Calu3 (cell line): Measurements from ENCODE around the gene TCF4. TPM values are rescaled to one million over a fixed set of nuclear protein-coding genes. Genes with fewer than 3 reads are reported as not detected.

Experiments used
- BruUV-seq: library from RNA; stranded (reverse); fragments of 400-500 nt; replicated peaks from 2 replicates; lab custom pipeline; 2021; lab: Mats Ljungman, UMichigan
- CTCF ChIA-PET: fragments of 300-600 bp; sonication (Branson Sonifier 250); formaldehyde crosslinking; loops from one replicate; lab custom pipeline; 2022; ENCODE audit warnings: antibody characterized with exemption; lab: Charles Lee
- DNase-seq: peaks from one replicate; pipeline ENCODE4 v3.0.0; 2022
- H3K27ac Mint-ChIP-seq: one replicate; pipeline ENCODE4 v1.8.0; 2022; ENCODE audit warnings: mixed read lengths; ENCODE audit not compliant: unreplicated experiment
- H3K27me3 Mint-ChIP-seq: one replicate; pipeline ENCODE4 v1.8.0; 2022; ENCODE audit warnings: mixed read lengths; ENCODE audit not compliant: unreplicated experiment
- H3K36me3 Mint-ChIP-seq: one replicate; pipeline ENCODE4 v1.8.0; 2022; ENCODE audit warnings: mild to moderate bottlenecking, moderate library complexity, mixed read lengths; ENCODE audit not compliant: insufficient read depth, unreplicated experiment
- H3K4me1 Mint-ChIP-seq: one replicate; pipeline ENCODE4 v1.8.0; 2022; ENCODE audit warnings: mild to moderate bottlenecking, low read depth, mixed read lengths; ENCODE audit not compliant: unreplicated experiment
- H3K4me3 Mint-ChIP-seq: one replicate; pipeline ENCODE4 v1.8.0; 2022; ENCODE audit warnings: mild to moderate bottlenecking, low read depth, moderate library complexity, mixed read lengths; ENCODE audit not compliant: unreplicated experiment
- H3K9me3 Mint-ChIP-seq: one replicate; pipeline ENCODE4 v1.8.0; 2022; ENCODE audit warnings: low read depth, mixed read lengths; ENCODE audit not compliant: unreplicated experiment
- intact Hi-C: fragments of 100-400 bp; cut with micrococcal nuclease; formaldehyde crosslinking; loops from one replicate; pipeline ENCODE4 v1.10.0; 2022; ENCODE audit not compliant: unreplicated experiment
- total RNA-seq: library from RNA; stranded (reverse); gene quantifications from 2 replicates; pipeline ENCODE4 v1.2.3, GENCODE V29; 2022
- TF ChIP-seq, protein P1 (sequence below): fragments of 200-600 bp; IDR thresholded peaks from one replicate; pipeline ENCODE4 v1.8.0; 2022; ENCODE audit warnings: antibody characterized with exemption; ENCODE audit not compliant: unreplicated experiment

TCF4 gene
- total RNA-seq, 1 experiment from 2014 or later = 0.21 TPM

DNA sequence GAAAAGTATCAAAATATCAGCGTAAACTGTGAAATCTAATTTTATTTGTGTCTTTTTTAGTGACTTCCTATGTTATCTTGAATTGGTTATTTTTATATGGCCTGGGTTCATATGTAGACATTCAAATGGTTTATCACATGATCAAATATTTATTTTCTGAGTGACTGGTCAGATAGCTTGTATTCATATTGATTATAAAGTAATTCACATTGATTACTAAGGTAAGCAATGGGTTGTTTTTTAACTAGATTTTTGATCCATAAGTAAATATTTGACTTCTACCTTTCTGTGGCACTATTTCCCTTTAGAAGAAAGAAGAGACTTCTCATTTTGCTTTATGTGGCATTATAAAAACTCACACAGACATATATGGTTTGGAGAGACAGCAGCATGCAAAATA is 260.5 kb downstream of the TCF4 start:
- Mint-ChIP-seq H3K36me3 (no peaks in the 10 kb centered on the region), H3K9me3 (no peaks in the 10 kb centered on the region), H3K4me3 (no peak overlapping the region), H3K27ac (no peak overlapping the region), H3K4me1 (no peaks in the 10 kb centered on the region), H3K27me3 (no peaks in the 10 kb centered on the region)
- no TSS peak for BruUV-seq
- intact Hi-C loops = loop anchor here (10.0 kb wide), 1 partner anchor 93 kb away; no protein-coding TSS in a partner anchor
- TF ChIP-seq, protein P1, sequence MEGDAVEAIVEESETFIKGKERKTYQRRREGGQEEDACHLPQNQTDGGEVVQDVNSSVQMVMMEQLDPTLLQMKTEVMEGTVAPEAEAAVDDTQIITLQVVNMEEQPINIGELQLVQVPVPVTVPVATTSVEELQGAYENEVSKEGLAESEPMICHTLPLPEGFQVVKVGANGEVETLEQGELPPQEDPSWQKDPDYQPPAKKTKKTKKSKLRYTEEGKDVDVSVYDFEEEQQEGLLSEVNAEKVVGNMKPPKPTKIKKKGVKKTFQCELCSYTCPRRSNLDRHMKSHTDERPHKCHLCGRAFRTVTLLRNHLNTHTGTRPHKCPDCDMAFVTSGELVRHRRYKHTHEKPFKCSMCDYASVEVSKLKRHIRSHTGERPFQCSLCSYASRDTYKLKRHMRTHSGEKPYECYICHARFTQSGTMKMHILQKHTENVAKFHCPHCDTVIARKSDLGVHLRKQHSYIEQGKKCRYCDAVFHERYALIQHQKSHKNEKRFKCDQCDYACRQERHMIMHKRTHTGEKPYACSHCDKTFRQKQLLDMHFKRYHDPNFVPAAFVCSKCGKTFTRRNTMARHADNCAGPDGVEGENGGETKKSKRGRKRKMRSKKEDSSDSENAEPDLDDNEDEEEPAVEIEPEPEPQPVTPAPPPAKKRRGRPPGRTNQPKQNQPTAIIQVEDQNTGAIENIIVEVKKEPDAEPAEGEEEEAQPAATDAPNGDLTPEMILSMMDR = no peak
- CTCF ChIA-PET = no interaction called here
- DNase-seq = no peak

DNA sequence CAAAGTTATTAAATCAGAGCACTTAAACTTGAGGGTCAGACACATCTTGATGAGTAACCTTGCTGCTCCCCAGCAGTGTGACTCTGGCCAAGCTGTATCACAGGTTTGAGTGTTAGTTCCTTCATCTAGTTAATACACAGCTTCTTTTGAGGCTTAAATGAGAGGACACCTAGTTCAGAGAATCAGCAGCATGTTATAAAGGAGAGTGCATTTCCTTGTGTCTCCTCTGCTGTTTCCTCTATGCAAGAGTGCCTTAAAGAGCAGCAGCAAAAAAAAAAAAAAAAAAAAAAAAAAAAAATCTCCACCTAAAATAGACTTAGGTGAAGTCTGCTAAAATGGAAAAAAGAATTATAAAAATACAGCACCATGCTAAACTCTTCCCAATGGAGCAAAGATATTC is 261.9 kb downstream of the TCF4 start:
- intact Hi-C loops = loop anchor here (10.0 kb wide), 1 partner anchor 91 kb away; no protein-coding TSS in a partner anchor
- no peaks in the 10 kb centered on the region for H3K36me3 Mint-ChIP-seq
- H3K4me1 Mint-ChIP-seq = no peaks in the 10 kb centered on the region
- TF ChIP-seq, protein P1 = no peak
- no peak overlapping the region for H3K4me3 Mint-ChIP-seq
- no peak overlapping the region for H3K27ac Mint-ChIP-seq
- DNase-seq = no peak
- peaks cover 5% of the 10 kb centered on the region for H3K27me3 Mint-ChIP-seq
- no TSS peak for BruUV-seq
- no peaks in the 10 kb centered on the region for H3K9me3 Mint-ChIP-seq
- CTCF ChIA-PET = interaction anchor here (0.6 to 0.7 kb wide), 2 partner anchors 12 to 319 kb away, joined by 3 read pairs; no protein-coding TSS in a partner anchor

DNA sequence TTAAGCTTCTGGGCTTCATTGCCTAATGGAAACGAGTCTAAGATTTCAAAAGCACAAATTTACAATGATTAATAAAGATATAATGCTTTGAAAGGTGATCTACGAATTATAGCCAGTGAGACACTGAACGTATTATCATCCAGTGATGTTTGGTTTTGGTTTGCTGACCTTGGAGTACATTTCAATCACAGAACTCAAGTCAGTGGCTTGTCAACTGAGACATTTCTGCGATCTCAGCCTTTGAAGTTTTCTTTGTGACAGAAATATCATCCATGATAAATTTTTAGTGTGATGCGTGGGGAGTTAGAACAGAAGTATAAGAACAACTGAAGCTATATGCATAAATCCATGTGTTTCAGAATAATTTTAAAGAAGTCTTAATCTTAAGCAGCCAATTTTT is 263.8 kb downstream of the TCF4 start:
- Mint-ChIP-seq H3K4me3 (no peak overlapping the region), H3K9me3 (no peaks in the 10 kb centered on the region), H3K4me1 (no peaks in the 10 kb centered on the region), H3K27me3 (peaks cover 7% of the 10 kb centered on the region), H3K36me3 (no peaks in the 10 kb centered on the region), H3K27ac (no peak overlapping the region)
- TF ChIP-seq, protein P1 = no peak
- BruUV-seq = no TSS peak
- CTCF ChIA-PET = no interaction called here
- intact Hi-C loops = loop anchor here (10.0 kb wide), 1 partner anchor 89 kb away; no protein-coding TSS in a partner anchor
- DNase-seq = no peak

DNA sequence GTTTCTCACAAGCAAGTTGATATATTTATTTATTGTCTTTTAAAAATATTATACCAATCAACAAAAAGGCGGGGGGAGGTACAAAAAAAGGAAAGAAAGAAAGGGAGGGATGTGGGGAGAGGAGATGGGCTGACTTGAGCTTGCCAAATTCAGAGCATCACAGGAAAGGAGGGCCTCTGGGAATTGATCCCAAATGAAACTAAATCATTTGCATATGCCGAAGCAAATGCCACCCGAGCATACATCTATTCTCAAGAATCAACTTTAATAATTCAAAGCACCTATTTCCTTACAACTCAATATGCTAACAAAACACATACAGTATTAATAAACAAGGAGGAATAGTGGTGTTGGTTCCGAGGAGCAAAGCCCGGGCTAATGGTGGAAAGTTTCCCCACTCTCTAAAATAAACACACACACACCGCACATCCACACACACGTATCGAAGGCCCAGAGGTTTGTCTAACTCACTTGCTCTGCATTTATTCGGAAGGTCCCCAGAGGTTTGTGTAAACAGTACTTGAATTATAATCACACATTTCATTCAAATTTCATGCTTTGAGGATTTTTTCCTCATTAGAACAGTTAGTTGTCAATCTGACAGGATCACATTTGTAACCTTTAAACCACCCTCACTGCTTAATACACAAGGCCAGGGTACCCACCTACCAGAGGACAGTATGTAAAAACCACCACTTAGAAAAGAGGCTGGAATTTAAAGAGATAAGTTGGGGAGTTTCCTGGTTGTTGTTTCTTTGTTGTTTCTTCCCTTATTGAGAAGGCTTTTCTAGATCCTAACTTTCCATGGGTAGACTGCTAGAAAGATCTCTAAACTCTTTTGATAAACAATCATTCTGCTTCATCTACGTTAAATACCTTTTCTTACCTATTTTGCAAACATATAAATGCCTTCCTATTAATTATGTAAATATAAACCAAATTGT is 264.7 kb downstream of the TCF4 start:
- Mint-ChIP-seq H3K4me1 (no peaks in the 10 kb centered on the region), H3K27ac (no peak overlapping the region), H3K27me3 (peaks cover 7% of the 10 kb centered on the region), H3K36me3 (no peaks in the 10 kb centered on the region), H3K4me3 (no peak overlapping the region), H3K9me3 (no peaks in the 10 kb centered on the region)
- no peak for DNase-seq
- TF ChIP-seq, protein P1 = no peak
- intact Hi-C loops = loop anchor here (10.0 kb wide), 1 partner anchor 89 kb away; no protein-coding TSS in a partner anchor
- CTCF ChIA-PET = no interaction called here
- BruUV-seq = no TSS peak
